K562 (cell line): ENCODE data around the gene ADAM19. TPM values are rescaled to one million over a fixed set of nuclear protein-coding genes. Genes with fewer than 3 reads are reported as not detected.

Experiments
- ATAC-seq: fragments of 200-7000 bp; cut with Tn5 transposase; 3 replicates; pipeline ENCODE4 v1.9.1; 2020; ENCODE audit warnings: moderate library complexity
- BruUV-seq: library from RNA; stranded (reverse); fragments of 400-500 nt; replicated peaks from 2 replicates; lab custom pipeline; 2021; lab: Mats Ljungman, UMichigan
- CTCF ChIA-PET: fragments of 300-600 bp; formaldehyde crosslinking; extraction: SDS; loops from one replicate; lab custom pipeline; 2021; ENCODE audit warnings: low intra/inter-chr PET ratio; lab: Yijun Ruan, JAX
- POLR2A ChIA-PET: fragments of 300-600, 350-650 bp; sonication (Branson Sonifier 250); formaldehyde crosslinking; extraction: SDS; loops from one replicate; lab custom pipeline; 2021; ENCODE audit warnings: antibody characterized with exemption, inconsistent platforms; lab: Yijun Ruan, JAX
- DNase-seq, 4 experiments: peaks; one replicate each; pipeline versions ENCODE4 v3.0.0 to v3.0.0-alpha.2; 2011 to 2018; ENCODE audit warnings: low spot score in 3 of 4, mixed read lengths in 3 of 4; ENCODE audit errors: extremely low read depth in 1 of 4
- FAIRE-seq: peaks from 2 replicates; lab custom pipeline; 2011; peaks lifted over from hg19 to GRCh38; lab: Jason Lieb, UNC
- H2AFZ ChIP-seq: 2 replicates; pipeline ENCODE4 v1.6.0; 2011; ENCODE audit warnings: low read depth, low read length, control low read depth, inconsistent platforms
- H3K27ac ChIP-seq: fragments of 200-600 bp; 3 replicates; pipeline ENCODE4 v1.8.0; 2011; ENCODE audit warnings: low read depth, mild to moderate bottlenecking, control low read depth, inconsistent platforms, low read length, moderate library complexity, mixed read lengths; ENCODE audit errors: extremely low read depth
- H3K27me3 ChIP-seq, 2 experiments: fragments of 300-600 bp in 1 of 2; 2 replicates in 1 of 2; 3 replicates in 1 of 2; pipeline versions ENCODE4 v1.6.0 to v1.8.0; 2011; ENCODE audit warnings: inconsistent platforms in 2 of 2, low read length in 2 of 2, mild to moderate bottlenecking in 1 of 2, mixed read lengths in 1 of 2, moderate library complexity in 1 of 2; ENCODE audit not compliant: control insufficient read depth in 2 of 2, insufficient read depth in 2 of 2
- H3K36me3 ChIP-seq: fragments of 300-600 bp; 3 replicates; pipeline ENCODE4 v1.8.0; 2011; ENCODE audit warnings: mild to moderate bottlenecking, low read length, inconsistent platforms; ENCODE audit not compliant: control insufficient read depth, insufficient read depth
- H3K4me1 ChIP-seq, 2 experiments: fragments of 200-600 bp in 1 of 2; replicated peaks in 1 of 2; 2 replicates in 1 of 2; 3 replicates in 1 of 2; pipeline versions ENCODE4 v1.5.1 to v1.8.0; 2011; ENCODE audit warnings: inconsistent platforms in 2 of 2, low read length in 2 of 2, mild to moderate bottlenecking in 1 of 2, mixed read lengths in 1 of 2, moderate library complexity in 1 of 2; ENCODE audit not compliant: control insufficient read depth in 2 of 2, insufficient read depth in 2 of 2
- H3K4me2 ChIP-seq: 2 replicates; pipeline ENCODE4 v1.6.1; 2011; ENCODE audit warnings: low read length, control low read depth, inconsistent platforms, mixed read lengths; ENCODE audit not compliant: insufficient read depth
- H3K4me3 ChIP-seq: fragments of 200-600 bp; sonication (generic), shearing (Covaris generic); 2 replicates; pipeline ENCODE4 v1.5.1; 2016; ENCODE audit warnings: control low read depth, inconsistent platforms
- H3K79me2 ChIP-seq: fragments of 200-600 bp; 3 replicates; pipeline ENCODE4 v1.8.0; 2011; ENCODE audit warnings: low read length, inconsistent platforms; ENCODE audit not compliant: control insufficient read depth, insufficient read depth
- H3K9ac ChIP-seq, 2 experiments: 2 replicates each; pipeline versions ENCODE4 v1.6.0 to v1.6.1; 2011; ENCODE audit warnings: low read depth in 2 of 2, low read length in 2 of 2, control low read depth in 1 of 2, inconsistent platforms in 1 of 2, mild to moderate bottlenecking in 1 of 2, mixed read lengths in 1 of 2; ENCODE audit not compliant: insufficient read depth in 1 of 2
- H3K9me1 ChIP-seq: one replicate; pipeline ENCODE4 v1.6.0; 2011; ENCODE audit warnings: inconsistent platforms, mild to moderate bottlenecking, low read length, moderate library complexity; ENCODE audit not compliant: control insufficient read depth, insufficient read depth
- H3K9me3 ChIP-seq: replicated peaks from 2 replicates; pipeline ENCODE4 v1.5.1; 2011; ENCODE audit warnings: low read depth, low read length, inconsistent platforms; ENCODE audit not compliant: control insufficient read depth, insufficient read depth
- H4K20me1 ChIP-seq: replicated peaks from 2 replicates; pipeline ENCODE4 v1.6.1; 2011; ENCODE audit warnings: low read length, inconsistent platforms, mixed read lengths; ENCODE audit not compliant: control insufficient read depth, insufficient read depth
- CBX1 ChIP-seq: sonication (generic); IDR thresholded peaks from 2 replicates; pipeline ENCODE4 v1.6.1; 2016; ENCODE audit warnings: antibody characterized with exemption, low read depth, mild to moderate bottlenecking
- CREM ChIP-seq: IDR thresholded peaks from 2 replicates; pipeline ENCODE4 v1.6.1; 2014; ENCODE audit warnings: antibody characterized with exemption, low read depth
- CSDE1 ChIP-seq, 2 experiments: fragments of 450-650 bp; IDR thresholded peaks; 2 replicates each; pipeline ENCODE4 v1.6.1; 2016; ENCODE audit warnings: mild to moderate bottlenecking in 1 of 2
- DEAF1 ChIP-seq: fragments of 450-650 bp; formaldehyde crosslinking; IDR thresholded peaks from 2 replicates; pipeline ENCODE4 v1.4.0; 2020; ENCODE audit warnings: mild to moderate bottlenecking, moderate library complexity
- HDAC8 ChIP-seq: fragments of 450-650 bp; IDR thresholded peaks from 2 replicates; pipeline ENCODE4 v1.6.1; 2016; ENCODE audit warnings: mild to moderate bottlenecking, missing genetic modification characterization, moderate library complexity, missing compliant biosample characterization
- IRF9 ChIP-seq: fragments of 450-650 bp; IDR thresholded peaks from 2 replicates; pipeline ENCODE4 v1.6.1; 2016; ENCODE audit warnings: missing biosample characterization, missing genetic modification characterization
- KAT2B ChIP-seq: IDR thresholded peaks from one replicate; pipeline ENCODE4 v1.6.1; 2012; ENCODE audit warnings: low read depth, mild to moderate bottlenecking, control low read depth, inconsistent platforms, low read length, moderate library complexity
- KDM4B ChIP-seq, 2 experiments: fragments of 450-650 bp in 1 of 2; sonication (generic) in 1 of 2; IDR thresholded peaks; 2 replicates each; pipeline ENCODE4 v1.6.1; 2016 to 2017; ENCODE audit warnings: borderline replicate concordance in 2 of 2, antibody characterized with exemption in 1 of 2, low read depth in 1 of 2, mild to moderate bottlenecking in 1 of 2
- KLF16 ChIP-seq: IDR thresholded peaks from 2 replicates; pipeline ENCODE4 v1.6.1; 2016; ENCODE audit warnings: antibody characterized with exemption
- LARP7 ChIP-seq: fragments of 450-650 bp; IDR thresholded peaks from 2 replicates; pipeline ENCODE4 v1.6.1; 2016
- POLR2B ChIP-seq: fragments of 450-650 bp; IDR thresholded peaks from 2 replicates; pipeline ENCODE4 v1.6.1; 2018; ENCODE audit warnings: low read depth; ENCODE audit not compliant: partially characterized antibody
- PREB ChIP-seq: sonication (generic); formaldehyde crosslinking; IDR thresholded peaks from 2 replicates; pipeline ENCODE4 v1.8.1; 2023; ENCODE audit warnings: mild to moderate bottlenecking, missing genetic modification reagents
- SREBF2 ChIP-seq: sonication (generic); formaldehyde crosslinking; IDR thresholded peaks from 2 replicates; pipeline ENCODE4 v1.4.0; 2020; ENCODE audit warnings: mild to moderate bottlenecking, missing genetic modification reagents
- ZFP30 ChIP-seq: fragments of 250-450 bp; sonication (Bioruptor Pico); IDR thresholded peaks from 2 replicates; pipeline ENCODE4 v1.8.0; 2022; ENCODE audit warnings: moderate library complexity, mild to moderate bottlenecking, inconsistent platforms, borderline replicate concordance
- ZNF395 ChIP-seq: fragments of 200-800 bp; sonication (Bioruptor generic); IDR thresholded peaks from 2 replicates; pipeline ENCODE4 v1.6.1; 2017; ENCODE audit warnings: missing genetic modification characterization, missing compliant biosample characterization
- ZSCAN32 ChIP-seq: fragments of 450-650 bp; formaldehyde crosslinking; IDR thresholded peaks from 2 replicates; pipeline ENCODE4 v1.4.0; 2020; ENCODE audit warnings: mild to moderate bottlenecking, moderate library complexity
- WGBS: fragments of 100-300 bp; shearing (Covaris generic); methylation state at CpG from one replicate; pipeline ENCODE4 v1.1.6; 2016; ENCODE audit warnings: low coverage, mixed read lengths; ENCODE audit not compliant: insufficient coverage; ENCODE audit errors: missing lambda C conversion rate; 5-methylcytosine and 5-hydroxymethylcytosine counted together
- in situ Hi-C: fragments of 300-500 bp; cut with MboI; formaldehyde crosslinking; loops from 4 replicates; pipeline ENCODE4 v1.15.0; 2018; ENCODE audit warnings: inconsistent platforms, mixed read lengths
- intact Hi-C: fragments of 100-400 bp; cut with micrococcal nuclease; formaldehyde crosslinking; loops from 2 replicates; pipeline ENCODE4 v1.14.2; 2022
- polyA plus RNA-seq, 8 experiments: library from polyadenylated mRNA; depleted of rRNA in 4 of 8; stranded (reverse) in 5 of 8; unstranded in 3 of 8; fragments of >200 nt; fragmentation: Nextera tagmentation in 2 of 8; fragmentation: Illumina TruSeq in 1 of 8; extraction: Ambion mirVana in 2 of 8; extraction: Trizol in 1 of 8; gene quantifications; 2 replicates each; pipeline versions ENCODE4 v1.2.1 to v1.2.3, GENCODE V29; 2011 to 2014; ENCODE audit warnings: inconsistent platforms in 1 of 8, missing spikeins in 1 of 8
- total RNA-seq, 7 experiments: library from RNA; depleted of rRNA in 6 of 7; stranded (reverse); fragments of >200 nt in 6 of 7; fragmentation: Illumina TruSeq in 2 of 7; extraction: Trizol in 2 of 7; gene quantifications; 2 replicates each; pipeline versions ENCODE4 v1.2.1 to v1.2.3, GENCODE V29; 2011 to 2021; ENCODE audit warnings: low replicate concordance in 1 of 7

The ADAM19 gene
- total and polyA plus RNA-seq, 9 of the 15 experiments (the other 6 are each of a cell fraction or from before 2014, with no cell fraction given): 0.11 to 1.1 (median 0.43) TPM

- in situ Hi-C loops: no loop called here
- POLR2A ChIA-PET: no interaction called here
These were observed 42.5 kb downstream of the ADAM19 start for GRCh38 chr5:157533011-157533481.

More at GRCh38 chr5:157533011-157533481, 42.5 kb downstream of the ADAM19 start:
- ATAC-seq: no peak
- H3K9me1 ChIP-seq: no peaks in the 10 kb centered on the region
- H3K79me2 ChIP-seq: no peaks in the 10 kb centered on the region
- no peak for FAIRE-seq
- no peak overlapping the region for H3K9ac ChIP-seq
- no peak for DNase-seq
- no peaks in the 10 kb centered on the region for H3K27me3 ChIP-seq
- CTCF ChIA-PET: no interaction called here
- 38% methylated on average over 7 of the region's 7 CpGs for WGBS
- BruUV-seq: no TSS peak
- no peaks in the 10 kb centered on the region for H3K36me3 ChIP-seq
- no peak overlapping the region for H3K4me2 ChIP-seq
- H4K20me1 ChIP-seq: no peaks in the 10 kb centered on the region
- H2AFZ ChIP-seq: no peak overlapping the region
- H3K27ac ChIP-seq: no peak overlapping the region
- no peaks in the 10 kb centered on the region for H3K9me3 ChIP-seq
- peaks cover 11 to 24% of the 10 kb centered on the region in 2 experiments; a peak in 4 of 5 replicates for H3K4me1 ChIP-seq
- no peak overlapping the region for H3K4me3 ChIP-seq
- intact Hi-C loops: no loop called here
- TF ChIP-seq KDM4B (IDR thresholded peaks at IDR 0.05; ENCODE audit: borderline replicate concordance in 2 of 2, low read depth in 1 of 2): no peak
- TF ChIP-seq ZNF395 (CRISPR knock-in tag): no peak
- no peak for TF ChIP-seq IRF9 (tag)
- no peak for TF ChIP-seq SREBF2 (CRISPR knock-in tag)
- no peak for TF ChIP-seq CBX1
- no peak for TF ChIP-seq ZFP30 (CRISPR knock-in tag)
- no peak for TF ChIP-seq KAT2B
- TF ChIP-seq PREB (CRISPR knock-in tag): no peak
- TF ChIP-seq POLR2B: no peak
- no peak for TF ChIP-seq HDAC8 (tag)
- no peak for TF ChIP-seq DEAF1 (CRISPR knock-in tag)
- no peak for TF ChIP-seq LARP7
- TF ChIP-seq ZSCAN32 (CRISPR knock-in tag): no peak
- TF ChIP-seq CSDE1 (IDR thresholded peaks at IDR 0.05): no peak
- TF ChIP-seq KLF16: no peak
- no peak for TF ChIP-seq CREM
